Activated T-cell treated with anti-CD3 and anti-CD28 coated beads, Interleukin-2, amount 50 U/mL, for 72 hours (primary cell): ENCODE results near the gene PMFBP1. TPM values are rescaled to one million over a fixed set of nuclear protein-coding genes. Genes with fewer than 3 reads are reported as not detected.

Experiments used
- ATAC-seq, 2 donors: fragments of 150-1000 bp; cut with Tn5 transposase; replicated peaks in 1 of 2; 2 replicates each; pipeline ENCODE4 v1.10.0; 2021; ENCODE audit warnings: moderate library complexity in 2 of 2, mild to moderate bottlenecking in 1 of 2
- DNase-seq, 2 donors: peaks; one replicate each; pipeline ENCODE4 v3.0.0; 2021 to 2022; ENCODE audit warnings: mixed read lengths in 1 of 2
- H3K27ac Mint-ChIP-seq: one replicate; pipeline ENCODE4 v1.8.0; 2022; ENCODE audit warnings: mild to moderate bottlenecking, moderate library complexity, mixed read lengths
- H3K27me3 Mint-ChIP-seq: one replicate; pipeline ENCODE4 v1.8.0; 2022; ENCODE audit warnings: low read depth, mixed read lengths
- H3K36me3 Mint-ChIP-seq, 2 donors: one replicate each; pipeline ENCODE4 v1.8.0; 2022; ENCODE audit warnings: mixed read lengths in 2 of 2, mild to moderate bottlenecking in 1 of 2; ENCODE audit not compliant: insufficient read depth in 2 of 2
- H3K4me1 Mint-ChIP-seq: one replicate; pipeline ENCODE4 v1.8.0; 2022; ENCODE audit warnings: low read depth, mixed read lengths
- H3K4me3 Mint-ChIP-seq, 2 donors: one replicate each; pipeline ENCODE4 v1.8.0; 2022; ENCODE audit warnings: mild to moderate bottlenecking in 2 of 2, mixed read lengths in 2 of 2, moderate library complexity in 2 of 2
- H3K9me3 Mint-ChIP-seq, 2 donors: one replicate each; pipeline ENCODE4 v1.8.0; 2022; ENCODE audit warnings: mixed read lengths in 2 of 2
- total RNA-seq, 2 donors: library from RNA; stranded (reverse); gene quantifications; one replicate each; pipeline ENCODE4 v1.2.3, GENCODE V29; 2022

Gene PMFBP1
- total RNA-seq, 2 donors from 2014 or later = 1.8 to 2.6 TPM

GRCh38 chr16:72199761-72200337 is 27.9 kb upstream of the PMFBP1 start:
- Mint-ChIP-seq H3K9me3 (no peaks in the 10 kb centered on the region), H3K27ac (no peak overlapping the region), H3K4me3 (no peak overlapping the region), H3K4me1 (peaks cover 26% of the 10 kb centered on the region), H3K36me3 (no peaks in the 10 kb centered on the region), H3K27me3 (peaks cover 29% of the 10 kb centered on the region)
- ATAC-seq = no peak
- no peak for DNase-seq

- ATAC-seq = no peak
- Mint-ChIP-seq H3K36me3 (no peaks in the 10 kb centered on the region), H3K4me3 (no peak overlapping the region), H3K9me3 (no peaks in the 10 kb centered on the region), H3K27me3 (peaks cover 24% of the 10 kb centered on the region), H3K4me1 (peaks cover 22% of the 10 kb centered on the region), H3K27ac (no peak overlapping the region)
- no peak for DNase-seq
Measured at GRCh38 chr16:72198771-72199201, 26.8 kb upstream of the PMFBP1 start.

- Mint-ChIP-seq H3K27me3 (peaks cover 18% of the 10 kb centered on the region), H3K27ac (no peak overlapping the region), H3K4me1 (peaks cover 16% of the 10 kb centered on the region), H3K36me3 (no peaks in the 10 kb centered on the region), H3K4me3 (no peak overlapping the region), H3K9me3 (no peaks in the 10 kb centered on the region)
- DNase-seq (no peak), ATAC-seq (no peak)
Measured at GRCh38 chr16:72198021-72198711, 26.2 kb upstream of the PMFBP1 start.

- no peak for DNase-seq
- peaks cover 10% of the 10 kb centered on the region for H3K4me1 Mint-ChIP-seq
- peaks cover 12% of the 10 kb centered on the region for H3K27me3 Mint-ChIP-seq
- no peaks in the 10 kb centered on the region for H3K36me3 Mint-ChIP-seq
- no peak for ATAC-seq
- H3K9me3 Mint-ChIP-seq = no peaks in the 10 kb centered on the region
- H3K4me3 Mint-ChIP-seq = no peak overlapping the region
- no peak overlapping the region for H3K27ac Mint-ChIP-seq
Measured at GRCh38 chr16:72197545-72197944, 25.6 kb upstream of the PMFBP1 start.

GRCh38 chr16:72195609-72196008 is 23.7 kb upstream of the PMFBP1 start:
- Mint-ChIP-seq H3K4me3 (no peak overlapping the region), H3K27ac (no peak overlapping the region), H3K9me3 (no peaks in the 10 kb centered on the region), H3K27me3 (peaks cover under 1% of the 10 kb centered on the region), H3K4me1 (no peaks in the 10 kb centered on the region), H3K36me3 (no peaks in the 10 kb centered on the region)
- no peak for ATAC-seq
- no peak for DNase-seq

GRCh38 chr16:72191551-72191950 is 19.6 kb upstream of the PMFBP1 start:
- no peak for ATAC-seq
- Mint-ChIP-seq H3K9me3 (no peaks in the 10 kb centered on the region), H3K27ac (no peak overlapping the region), H3K27me3 (no peaks in the 10 kb centered on the region), H3K4me1 (no peaks in the 10 kb centered on the region), H3K4me3 (no peak overlapping the region), H3K36me3 (no peaks in the 10 kb centered on the region)
- no peak for DNase-seq

- no peaks in the 10 kb centered on the region for H3K4me1 Mint-ChIP-seq
- no peaks in the 10 kb centered on the region for H3K9me3 Mint-ChIP-seq
- H3K27me3 Mint-ChIP-seq = no peaks in the 10 kb centered on the region
- no peak for ATAC-seq
- H3K27ac Mint-ChIP-seq = no peak overlapping the region
- no peaks in the 10 kb centered on the region for H3K36me3 Mint-ChIP-seq
- no peak for DNase-seq
- H3K4me3 Mint-ChIP-seq = no peak overlapping the region
Measured at GRCh38 chr16:72189865-72190371, 18.0 kb upstream of the PMFBP1 start.

- no peak overlapping the region for H3K4me3 Mint-ChIP-seq
- H3K4me1 Mint-ChIP-seq = no peaks in the 10 kb centered on the region
- no peaks in the 10 kb centered on the region for H3K27me3 Mint-ChIP-seq
- H3K9me3 Mint-ChIP-seq = no peaks in the 10 kb centered on the region
- H3K27ac Mint-ChIP-seq = no peak overlapping the region
- no peaks in the 10 kb centered on the region for H3K36me3 Mint-ChIP-seq
- DNase-seq (no peak), ATAC-seq (no peak)
Measured at GRCh38 chr16:72188541-72188940, 16.6 kb upstream of the PMFBP1 start.

GRCh38 chr16:72187551-72187950 is 15.6 kb upstream of the PMFBP1 start:
- Mint-ChIP-seq H3K4me1 (no peaks in the 10 kb centered on the region), H3K4me3 (no peak overlapping the region), H3K27ac (no peak overlapping the region), H3K36me3 (no peaks in the 10 kb centered on the region), H3K9me3 (no peaks in the 10 kb centered on the region), H3K27me3 (no peaks in the 10 kb centered on the region)
- ATAC-seq (no peak), DNase-seq (no peak)

- no peak overlapping the region for H3K27ac Mint-ChIP-seq
- H3K36me3 Mint-ChIP-seq = no peaks in the 10 kb centered on the region
- H3K9me3 Mint-ChIP-seq = no peaks in the 10 kb centered on the region
- DNase-seq (no peak), ATAC-seq (no peak)
- H3K27me3 Mint-ChIP-seq = no peaks in the 10 kb centered on the region
- no peak overlapping the region for H3K4me3 Mint-ChIP-seq
- H3K4me1 Mint-ChIP-seq = no peaks in the 10 kb centered on the region
Measured at GRCh38 chr16:72182976-72183375, 11.0 kb upstream of the PMFBP1 start.

GRCh38 chr16:72179204-72179970 is 7.4 kb upstream of the PMFBP1 start:
- H3K27ac Mint-ChIP-seq = no peak overlapping the region
- H3K4me3 Mint-ChIP-seq = no peak overlapping the region
- H3K9me3 Mint-ChIP-seq = peaks cover 10 to 11% of the 10 kb centered on the region in 2 donors
- no peak for DNase-seq
- peaks cover 5% of the 10 kb centered on the region in 2 donors for H3K36me3 Mint-ChIP-seq
- peaks cover 19% of the 10 kb centered on the region for H3K27me3 Mint-ChIP-seq
- ATAC-seq = no peak
- peaks cover 6% of the 10 kb centered on the region for H3K4me1 Mint-ChIP-seq

GRCh38 chr16:72174726-72175125 is 2.8 kb upstream of the PMFBP1 start:
- peaks cover 10 to 11% of the 10 kb centered on the region in 2 donors for H3K36me3 Mint-ChIP-seq
- H3K4me1 Mint-ChIP-seq = peaks cover 32% of the 10 kb centered on the region
- H3K4me3 Mint-ChIP-seq = peak overlapping the region in 1 of 2 donors; percentile 1
- ATAC-seq (no peak), DNase-seq (no peak)
- peaks cover 11 to 15% of the 10 kb centered on the region in 2 donors for H3K9me3 Mint-ChIP-seq
- H3K27ac Mint-ChIP-seq = no peak overlapping the region
- peaks cover 19% of the 10 kb centered on the region for H3K27me3 Mint-ChIP-seq

GRCh38 chr16:72173997-72174396 is 2.0 kb upstream of the PMFBP1 start:
- peaks cover 32% of the 10 kb centered on the region for H3K4me1 Mint-ChIP-seq
- no peak overlapping the region for H3K27ac Mint-ChIP-seq
- peaks cover 19% of the 10 kb centered on the region for H3K27me3 Mint-ChIP-seq
- no peak overlapping the region for H3K4me3 Mint-ChIP-seq
- ATAC-seq = peak; percentile 57 to 64
- H3K36me3 Mint-ChIP-seq = peaks cover 10 to 11% of the 10 kb centered on the region in 2 donors
- DNase-seq = no peak
- peaks cover 11 to 15% of the 10 kb centered on the region in 2 donors for H3K9me3 Mint-ChIP-seq
